NCI-H1092 (cell line): ENCODE measurements around the gene DMPK.

Experiments
- DNase-seq: peaks from one replicate; lab custom pipeline; 2025; lab: John Stamatoyannopoulos, UW

DMPK gene

DNA sequence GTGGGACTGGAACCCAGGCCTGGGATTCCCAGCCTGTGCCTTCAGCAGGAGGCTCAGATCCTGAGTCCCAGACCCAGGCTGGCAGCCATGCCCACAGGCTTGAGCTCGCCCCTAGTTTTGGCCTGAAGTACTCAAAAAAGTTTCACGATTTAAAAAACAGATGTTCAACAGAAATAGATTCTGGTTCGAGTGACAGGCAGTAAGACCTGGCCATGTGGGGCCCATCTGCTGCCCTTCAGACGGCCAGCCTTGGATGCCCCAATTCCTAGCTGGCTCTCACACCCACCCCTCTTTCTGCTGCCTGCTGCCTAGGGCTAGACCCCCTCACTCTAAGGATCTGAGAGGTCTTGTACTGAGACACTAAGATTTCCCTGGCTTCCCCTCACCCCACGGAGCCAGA is 2.8 kb upstream of the DMPK start:
- no peak for DNase-seq

DNA sequence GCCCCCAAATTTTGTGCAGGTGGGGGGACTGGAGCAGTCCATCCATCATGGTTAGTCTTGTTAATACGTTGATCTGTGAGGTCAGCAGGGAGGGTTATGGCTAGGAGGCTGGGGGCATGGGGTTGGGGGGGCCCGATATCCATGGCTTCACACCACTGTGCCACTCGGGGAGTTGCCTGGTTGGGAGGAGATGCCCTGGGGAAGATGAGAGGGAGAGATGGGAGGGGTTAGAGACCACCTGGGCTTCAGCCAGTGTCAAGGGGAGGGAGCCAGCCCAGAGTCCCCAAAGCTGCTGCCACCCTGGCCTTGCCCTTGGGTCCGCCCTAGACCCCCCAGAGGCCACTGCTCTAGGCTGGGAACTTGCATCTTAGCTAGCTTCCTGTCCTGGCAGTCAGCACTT is 1.8 kb upstream of the DMPK start:
- no peak for DNase-seq

DNA sequence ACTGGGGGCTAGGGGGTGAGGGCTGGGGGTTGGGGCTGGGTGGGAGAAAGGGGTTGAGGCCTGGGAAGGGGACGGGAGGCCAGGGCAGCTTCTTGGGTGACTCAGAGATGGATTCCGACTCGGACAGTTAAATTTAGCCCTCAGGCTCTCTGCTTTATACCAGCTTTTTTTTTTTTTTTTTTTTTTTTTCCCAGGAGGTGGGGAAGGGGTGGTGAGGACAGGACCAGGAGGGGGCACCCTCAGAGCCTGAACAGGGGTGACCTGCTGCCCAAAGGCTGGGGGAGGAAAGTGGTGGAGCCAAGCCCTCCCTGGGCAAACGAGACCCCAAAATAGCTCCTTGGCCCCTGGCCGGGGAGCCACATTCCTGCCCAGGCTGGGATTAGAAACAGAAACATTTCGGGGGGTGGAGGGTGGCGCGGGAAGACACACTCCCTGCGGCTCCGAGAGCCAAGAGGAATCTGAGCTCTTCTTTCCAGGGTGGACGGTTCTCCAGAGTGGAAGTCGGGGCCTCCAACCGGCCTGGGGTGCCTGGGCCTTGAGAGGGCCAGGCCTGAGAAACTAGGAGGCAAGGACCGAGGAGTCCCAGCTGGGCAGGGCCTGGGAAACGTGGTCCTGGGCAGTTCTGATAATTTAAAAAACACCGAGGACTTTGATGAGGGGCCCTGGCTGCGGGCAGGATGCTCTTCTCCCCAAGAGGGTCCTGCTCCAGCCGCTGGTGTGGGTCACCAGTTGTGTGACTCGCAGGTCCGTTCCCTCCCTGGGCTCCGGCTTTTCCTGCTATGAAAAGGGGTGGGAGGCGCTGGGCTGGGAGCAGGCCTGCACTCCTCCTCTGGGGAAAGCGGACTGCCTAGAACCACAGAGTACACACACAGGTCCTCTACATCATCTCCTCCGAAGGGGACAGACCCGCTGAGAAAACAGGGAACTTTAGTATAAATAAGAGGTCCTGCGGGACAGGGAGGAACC is 813 bp upstream of the DMPK start:
- DNase-seq: no peak

DNA sequence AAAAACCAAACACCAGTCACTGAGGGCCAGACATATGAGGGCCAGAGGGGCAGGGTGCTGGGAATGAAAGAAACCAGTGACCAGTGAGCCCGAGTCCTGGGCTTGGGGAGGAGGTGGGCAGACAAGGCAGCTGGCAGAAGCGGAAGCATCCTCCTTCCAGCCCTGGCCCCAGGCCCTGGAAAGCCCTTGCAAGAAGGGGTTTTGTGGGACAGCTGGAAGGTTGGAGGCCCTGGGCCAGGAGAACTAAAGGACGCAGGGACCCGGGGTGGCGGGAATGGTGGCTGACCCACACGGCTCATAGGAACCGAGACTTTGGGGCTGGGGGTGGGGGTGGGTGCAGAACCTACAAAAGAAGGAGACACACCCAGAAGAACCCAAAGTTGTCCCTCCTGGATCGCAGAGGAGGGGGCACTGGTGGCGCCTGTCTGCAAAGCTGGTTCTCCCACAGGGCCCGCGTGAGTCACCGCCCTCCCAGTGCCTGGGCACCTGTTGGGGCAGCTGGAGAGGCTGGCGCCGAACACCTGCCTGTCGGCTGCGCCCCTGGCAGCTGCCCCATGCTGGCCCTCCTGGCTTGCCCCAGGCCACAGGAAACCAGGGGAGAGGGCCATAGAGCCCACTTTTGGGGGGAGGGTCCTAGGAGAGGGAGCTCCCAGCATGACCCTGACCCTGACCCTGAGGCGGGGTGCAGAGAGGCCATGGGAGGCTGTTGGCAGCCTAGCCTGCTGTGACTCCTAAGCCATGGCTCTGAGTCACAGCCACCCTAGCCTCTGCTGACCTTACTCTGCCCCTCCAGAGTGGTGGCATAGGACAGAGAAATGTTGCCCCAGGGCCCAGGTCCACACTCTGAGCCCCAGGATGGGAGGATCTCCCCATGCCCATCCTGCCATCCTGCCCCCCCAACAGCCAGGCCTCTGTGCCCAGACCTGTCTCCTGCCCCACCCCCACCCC is 802 bp downstream of the DMPK start:
- peak; percentile 39 for DNase-seq

DNA sequence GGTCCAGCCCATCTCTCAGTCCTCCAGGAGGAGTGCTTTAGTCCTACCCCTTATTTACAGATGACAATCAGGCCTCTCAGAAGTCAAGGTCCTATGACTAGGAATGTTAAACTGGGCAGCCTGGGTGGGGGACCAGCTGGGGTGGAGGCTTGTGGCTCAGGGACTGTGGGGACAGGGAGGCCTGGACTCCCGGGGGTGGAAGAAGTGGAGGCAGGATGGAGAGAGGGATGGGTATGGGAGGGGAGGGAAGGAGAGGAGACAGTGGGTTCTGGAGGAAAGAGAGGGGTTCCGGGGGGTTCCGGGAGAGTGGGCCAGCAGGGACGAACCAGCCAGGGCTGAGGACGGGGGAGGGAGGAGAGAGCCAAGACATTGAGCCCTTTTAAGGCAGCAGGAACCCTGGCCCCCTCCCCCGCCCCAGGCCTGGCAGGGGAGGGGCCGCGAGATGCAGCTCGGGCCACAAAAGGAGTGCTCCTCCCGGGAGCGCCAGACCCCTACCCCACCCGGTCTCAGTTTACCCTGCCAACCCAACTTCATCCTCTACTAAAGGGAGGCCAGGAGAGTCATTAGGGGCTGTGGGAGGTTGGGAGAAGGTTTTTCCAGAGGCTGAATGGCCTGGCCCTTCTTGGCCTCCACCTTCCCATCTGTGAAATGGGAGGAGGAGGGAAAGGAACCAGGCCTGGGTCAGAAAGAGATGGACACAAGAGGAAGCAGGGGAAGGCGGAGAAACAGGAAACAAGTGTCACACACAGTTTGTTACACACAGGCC is 1.7 kb downstream of the DMPK start:
- no peak for DNase-seq

DNA sequence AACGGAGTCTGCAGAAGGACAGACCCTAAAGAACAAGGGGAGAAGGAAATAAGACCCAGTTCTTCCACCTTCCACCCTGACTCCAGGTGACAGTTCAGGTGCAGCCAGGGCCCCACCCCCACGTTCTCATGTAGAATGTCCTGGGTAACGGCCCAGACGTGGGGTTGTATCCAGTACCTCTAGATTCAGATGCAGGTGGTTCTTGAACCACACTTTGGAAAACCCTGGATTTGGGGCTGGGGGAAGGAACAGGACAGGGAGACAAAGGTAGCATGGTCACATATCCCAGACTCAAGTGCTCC is 2.2 kb downstream of the DMPK start:
- no peak for DNase-seq

DNA sequence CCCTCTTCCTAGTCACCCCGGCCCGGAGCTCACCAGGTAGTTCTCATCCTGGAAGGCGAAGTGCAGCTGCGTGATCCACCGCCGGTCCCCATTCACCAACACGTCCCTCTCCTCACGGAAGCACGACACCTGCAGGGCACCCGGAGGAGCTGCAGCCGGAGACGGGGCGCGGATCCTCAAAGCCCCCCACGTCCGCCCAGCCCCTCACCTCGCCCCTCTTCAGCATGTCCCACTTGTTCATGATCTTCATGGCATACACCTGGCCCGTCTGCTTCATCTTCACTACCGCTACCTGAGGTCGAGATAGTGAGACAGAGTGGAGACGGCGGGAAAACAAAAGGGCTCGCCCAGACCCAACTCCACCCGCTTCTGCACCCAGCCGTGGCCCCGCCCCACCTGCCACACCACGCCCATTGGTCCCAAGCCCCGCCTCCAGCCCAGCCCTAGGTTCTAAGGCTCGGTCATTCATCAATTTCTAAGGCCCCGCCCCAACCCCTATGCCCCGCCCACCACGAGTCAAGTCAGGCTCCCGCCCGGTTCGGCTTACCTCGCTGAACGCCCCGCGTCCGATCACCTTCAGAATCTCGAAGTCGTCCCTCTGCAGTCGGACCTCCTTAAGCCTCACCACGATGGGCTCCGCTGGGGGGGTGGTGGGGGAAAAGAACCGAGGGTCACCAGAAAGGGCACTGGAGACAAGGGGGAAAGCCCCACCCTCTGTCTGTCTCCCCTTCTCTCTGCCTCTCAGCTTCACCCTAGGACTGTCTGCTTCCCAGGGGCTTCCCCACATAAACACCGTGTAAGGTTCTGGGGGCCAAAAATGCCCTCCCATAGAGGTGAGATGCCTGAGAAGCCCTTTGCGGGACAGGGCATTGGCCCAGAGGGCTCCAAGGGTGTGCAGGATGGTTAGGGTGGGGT is 2.8 kb downstream of the DMPK start:
- peak; percentile 81 for DNase-seq

DNA sequence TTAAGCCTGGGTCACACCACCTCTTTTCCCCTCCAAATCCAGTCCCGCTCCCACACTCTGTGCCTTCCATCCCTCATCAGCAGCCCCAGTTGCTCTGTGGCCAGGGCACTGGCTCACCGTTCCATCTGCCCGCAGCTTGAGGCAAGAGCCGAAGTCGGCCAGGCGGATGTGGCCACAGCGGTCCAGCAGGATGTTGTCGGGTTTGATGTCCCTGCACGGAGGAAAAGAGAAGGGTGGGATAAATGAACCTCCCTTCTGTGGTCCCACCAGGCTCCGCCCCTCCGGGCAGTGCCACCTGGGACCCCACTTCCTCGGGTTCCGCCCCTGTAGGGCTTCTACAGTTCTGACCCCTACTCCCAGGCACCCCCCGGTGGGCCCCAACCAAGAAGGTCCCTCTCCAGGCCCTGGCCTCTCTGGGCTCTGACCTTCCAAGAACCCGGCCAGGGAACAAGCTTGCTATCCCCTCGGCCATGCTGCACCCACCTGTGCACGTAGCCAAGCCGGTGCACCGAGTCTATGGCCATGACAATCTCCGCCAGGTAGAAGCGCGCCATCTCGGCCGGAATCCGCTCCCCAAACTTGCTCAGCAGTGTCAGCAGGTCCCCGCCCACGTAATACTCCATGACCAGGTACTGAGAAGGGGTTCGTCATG is 4.2 kb downstream of the DMPK start:
- no peak for DNase-seq

DNA sequence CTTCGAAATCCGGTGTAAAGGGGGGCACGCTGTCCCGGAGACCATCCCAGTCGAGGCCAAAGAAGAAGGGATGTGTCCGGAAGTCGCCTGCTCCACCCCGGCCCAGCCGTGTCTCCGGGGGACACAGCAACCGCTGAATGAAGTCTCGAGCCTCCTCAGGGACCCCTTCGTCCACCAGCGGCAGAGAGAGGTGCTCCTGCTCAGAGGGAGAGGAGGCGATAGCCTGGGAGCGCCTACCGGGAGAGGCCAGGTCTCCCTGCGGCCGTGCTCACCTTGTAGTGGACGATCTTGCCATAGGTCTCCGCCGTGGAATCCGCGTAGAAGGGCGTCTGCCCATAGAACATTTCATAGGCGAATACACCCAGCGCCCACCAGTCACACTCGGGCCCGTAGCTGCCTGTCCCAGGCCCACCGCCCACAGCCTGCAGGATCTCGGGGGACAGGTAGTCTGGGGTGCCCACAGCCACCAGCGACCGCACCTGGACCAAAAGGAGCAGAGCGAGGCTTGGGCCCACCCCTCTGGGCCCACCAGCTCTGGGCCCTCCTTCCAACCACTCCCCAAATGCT is 4.8 kb downstream of the DMPK start:
- no peak for DNase-seq

DNA sequence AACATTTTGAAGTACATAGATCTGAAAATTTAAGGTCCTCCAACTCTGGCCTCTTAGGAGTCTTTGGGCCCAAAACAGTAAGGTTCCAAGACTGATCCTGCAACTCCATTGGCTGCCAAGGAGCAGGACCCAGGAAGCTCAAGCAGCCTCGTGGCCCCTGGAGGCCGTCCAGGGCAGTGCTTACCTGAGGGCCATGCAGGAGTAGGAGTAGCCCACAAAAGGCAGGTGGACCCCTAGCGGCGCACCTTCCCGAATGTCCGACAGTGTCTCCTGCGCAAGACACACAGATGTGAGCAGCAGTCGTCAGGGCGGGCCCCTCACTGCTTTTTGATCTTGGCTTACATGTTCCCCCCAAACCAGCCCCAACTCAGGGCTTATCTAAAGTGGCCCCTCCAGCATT is 7.5 kb downstream of the DMPK start:
- DNase-seq: no peak

DNA sequence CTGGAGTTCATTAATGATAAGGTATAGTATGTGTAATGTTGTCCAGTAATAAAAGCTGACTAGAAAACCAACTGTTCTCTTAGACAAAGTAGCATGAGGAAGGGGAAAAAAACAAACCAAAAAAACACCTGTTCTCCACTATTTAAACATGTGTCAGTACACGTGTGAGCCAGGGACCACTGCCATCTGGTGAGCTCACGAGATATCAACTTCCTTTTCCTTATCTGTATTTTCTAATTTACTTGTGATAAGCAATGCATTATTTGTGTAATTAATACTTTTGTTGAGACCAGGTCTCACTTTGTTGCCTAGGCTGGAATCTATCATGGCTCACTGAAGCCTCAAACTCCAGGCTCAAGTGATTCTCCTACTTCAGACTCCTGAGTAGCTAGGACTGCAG is 8.9 kb downstream of the DMPK start:
- DNase-seq: no peak

DNA sequence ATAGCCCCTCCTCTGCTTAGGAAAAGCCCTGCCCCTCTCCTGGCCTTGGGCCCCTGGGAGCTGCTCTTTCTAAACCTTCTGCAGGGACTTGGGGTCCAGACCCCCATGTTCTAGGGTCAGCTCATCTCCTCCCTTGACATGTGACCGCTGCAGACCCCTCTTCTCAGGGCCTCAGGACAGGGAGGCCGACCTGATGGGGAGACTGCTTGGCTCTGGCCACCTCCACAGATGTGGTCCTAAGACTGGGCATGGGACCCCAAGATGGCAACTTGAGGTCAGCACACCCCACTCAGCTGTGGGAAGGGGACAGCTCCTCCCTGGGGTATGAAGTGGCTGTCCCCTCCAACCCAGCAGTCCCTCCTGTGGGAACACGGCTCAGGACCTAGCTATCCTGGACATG is 9.4 kb downstream of the DMPK start:
- DNase-seq: no peak

DNA sequence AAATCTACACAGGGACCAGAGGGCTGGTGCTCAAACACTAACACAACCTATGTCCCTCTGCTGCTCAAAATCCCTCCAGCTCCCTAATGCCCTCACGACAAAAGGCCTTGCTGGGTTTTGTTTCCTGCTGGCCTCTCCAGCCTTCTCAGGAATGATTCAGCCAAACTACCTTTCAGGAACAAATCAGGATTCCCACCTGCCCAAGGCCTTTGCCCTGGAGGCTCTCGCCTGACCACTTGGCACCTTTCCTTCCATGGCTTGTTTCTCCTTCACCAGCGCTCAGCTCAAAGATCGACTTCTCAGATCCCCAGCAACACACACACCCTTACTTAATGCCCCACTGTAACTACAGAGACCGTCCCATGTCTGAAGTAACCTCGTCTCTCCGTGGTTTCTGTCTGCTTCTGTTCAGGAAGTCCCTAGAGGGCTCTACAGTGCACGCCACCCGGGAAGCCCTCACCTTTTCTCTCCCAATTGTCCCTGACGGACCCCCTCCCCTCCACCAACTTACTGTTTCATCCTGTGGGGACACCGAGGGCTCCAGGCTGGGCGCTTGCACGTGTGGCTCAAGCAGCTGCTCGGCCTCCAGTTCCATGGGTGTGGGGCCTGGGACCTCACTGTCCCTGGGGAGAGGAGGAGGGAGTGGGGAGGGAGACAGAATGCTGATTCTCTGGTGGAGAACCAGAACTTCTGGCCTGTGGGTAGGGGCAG is 10.0 kb downstream of the DMPK start:
- no peak for DNase-seq

DNA sequence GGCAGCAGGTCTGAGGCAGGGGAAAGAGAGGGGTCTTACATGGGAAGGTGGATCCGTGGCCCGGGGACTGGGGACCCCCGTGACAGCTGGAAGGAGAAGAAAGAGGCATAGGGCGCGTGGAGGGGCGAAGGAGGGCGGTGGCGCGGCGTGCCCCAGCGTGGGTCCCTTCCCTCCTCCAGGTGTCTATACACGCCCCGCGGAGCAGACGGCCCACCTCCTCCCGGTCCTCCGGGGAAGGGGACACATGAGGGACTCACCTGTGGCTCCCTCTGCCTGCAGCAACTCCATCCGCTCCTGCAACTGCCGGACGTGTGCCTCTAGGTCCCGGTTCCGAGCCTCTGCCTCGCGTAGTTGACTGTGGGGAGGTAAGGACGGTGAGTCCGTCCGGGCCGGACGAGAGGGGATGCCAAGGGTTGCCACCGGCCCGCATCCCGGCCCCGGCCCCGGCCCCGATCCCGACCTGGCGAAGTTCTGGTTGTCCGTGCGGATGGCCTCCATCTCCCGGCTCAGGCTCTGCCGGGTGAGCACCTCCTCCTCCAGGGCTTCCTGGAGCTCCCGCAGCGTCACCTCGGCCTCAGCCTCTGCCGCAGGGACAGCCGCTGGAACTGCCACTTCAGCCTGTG is 10.9 kb downstream of the DMPK start:
- no peak for DNase-seq

DNA sequence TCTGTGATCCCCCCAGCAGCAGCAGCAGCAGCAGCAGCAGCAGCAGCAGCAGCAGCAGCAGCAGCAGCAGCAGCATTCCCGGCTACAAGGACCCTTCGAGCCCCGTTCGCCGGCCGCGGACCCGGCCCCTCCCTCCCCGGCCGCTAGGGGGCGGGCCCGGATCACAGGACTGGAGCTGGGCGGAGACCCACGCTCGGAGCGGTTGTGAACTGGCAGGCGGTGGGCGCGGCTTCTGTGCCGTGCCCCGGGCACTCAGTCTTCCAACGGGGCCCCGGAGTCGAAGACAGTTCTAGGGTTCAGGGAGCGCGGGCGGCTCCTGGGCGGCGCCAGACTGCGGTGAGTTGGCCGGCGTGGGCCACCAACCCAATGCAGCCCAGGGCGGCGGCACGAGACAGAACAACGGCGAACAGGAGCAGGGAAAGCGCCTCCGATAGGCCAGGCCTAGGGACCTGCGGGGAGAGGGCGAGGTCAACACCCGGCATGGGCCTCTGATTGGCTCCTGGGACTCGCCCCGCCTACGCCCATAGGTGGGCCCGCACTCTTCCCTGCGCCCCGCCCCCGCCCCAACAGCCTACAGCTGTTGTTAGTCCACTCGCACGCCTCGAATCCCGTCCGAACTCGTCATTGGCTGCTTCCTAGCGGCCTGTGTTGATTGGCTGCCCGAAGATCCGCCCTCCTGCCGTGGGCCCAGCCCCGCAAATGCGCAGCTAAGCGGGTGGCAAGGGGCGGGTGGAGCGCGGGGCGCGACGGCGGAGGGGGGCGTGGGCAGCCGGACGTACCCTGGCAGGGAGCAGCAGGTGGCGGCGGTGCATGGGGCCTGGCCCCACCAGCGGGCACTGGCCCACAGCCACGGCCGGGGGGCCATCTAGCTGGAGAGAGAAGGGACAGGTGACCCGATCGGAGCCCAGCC is 11.8 kb downstream of the DMPK start:
- DNase-seq: peak; percentile 93

DNA sequence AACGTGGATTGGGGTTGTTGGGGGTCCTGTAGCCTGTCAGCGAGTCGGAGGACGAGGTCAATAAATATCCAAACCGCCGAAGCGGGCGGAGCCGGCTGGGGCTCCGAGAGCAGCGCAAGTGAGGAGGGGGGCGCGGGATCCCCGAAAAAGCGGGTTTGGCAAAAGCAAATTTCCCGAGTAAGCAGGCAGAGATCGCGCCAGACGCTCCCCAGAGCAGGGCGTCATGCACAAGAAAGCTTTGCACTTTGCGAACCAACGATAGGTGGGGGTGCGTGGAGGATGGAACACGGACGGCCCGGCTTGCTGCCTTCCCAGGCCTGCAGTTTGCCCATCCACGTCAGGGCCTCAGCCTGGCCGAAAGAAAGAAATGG is 12.5 kb downstream of the DMPK start:
- no peak for DNase-seq

DNA sequence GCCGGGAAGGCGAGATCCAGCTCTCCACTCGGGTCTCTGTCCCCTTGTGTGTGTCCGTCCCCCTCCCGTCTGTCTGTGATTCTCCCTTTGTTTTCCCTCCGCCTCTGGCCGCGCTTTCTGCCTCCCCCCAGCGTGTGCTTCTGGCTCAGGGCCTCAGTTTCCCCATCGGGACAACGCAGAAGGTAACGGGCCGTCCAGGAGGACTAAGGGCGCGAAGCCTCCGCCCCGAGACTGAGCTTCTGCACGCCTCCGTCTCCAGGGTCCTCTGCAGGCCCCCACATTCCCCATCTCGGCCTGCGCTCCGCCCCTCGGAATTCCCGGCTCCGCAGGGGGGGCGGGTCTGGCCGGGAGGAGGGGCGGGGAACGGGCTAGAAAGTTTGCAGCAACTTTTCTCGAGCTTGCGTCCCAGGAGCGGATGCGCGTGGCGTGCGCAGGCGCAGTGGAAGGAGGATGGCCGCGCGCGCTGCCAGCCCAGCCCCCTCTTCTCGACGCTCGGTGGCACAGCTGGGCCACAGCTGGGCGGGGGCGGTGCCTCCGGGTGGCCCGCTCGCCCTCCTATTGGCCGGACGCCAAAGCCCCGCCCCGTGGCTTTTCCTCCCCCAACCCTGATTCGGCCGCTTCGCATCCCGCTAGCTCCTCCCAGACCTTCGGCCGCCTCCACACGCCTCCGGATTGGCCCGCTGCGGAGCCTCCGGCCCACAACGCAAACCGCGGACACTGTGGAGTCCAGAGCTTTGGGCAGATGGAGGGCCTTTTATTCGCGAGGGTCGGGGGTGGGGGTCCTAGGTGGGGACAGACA is 13.1 kb downstream of the DMPK start, which contains the start of gene SIX5:
TSS of gene SIX5 (minus strand) at position 269 of the 799 bp plus-strand sequence. CDS start 408 bp downstream, outside the sequence.
- DNase-seq: peak; percentile 75
